HTR-8/SVneo (cell line): ENCODE measurements around the gene ARHGEF38.
"Not testable (repeated sequence)": the region's sequence is repeated elsewhere in the genome, so short reads cannot be mapped to it uniquely, and the experiment has no call there.

Experiments used
- DNase-seq: peaks from one replicate; pipeline ENCODE4 v3.0.0; 2011; ENCODE audit warnings: low spot score, mixed read lengths; ENCODE audit not compliant: insufficient read length
- FAIRE-seq: peaks from 2 replicates; lab custom pipeline; 2011; peaks lifted over from hg19 to GRCh38; lab: Jason Lieb, UNC

The ARHGEF38 gene

DNA sequence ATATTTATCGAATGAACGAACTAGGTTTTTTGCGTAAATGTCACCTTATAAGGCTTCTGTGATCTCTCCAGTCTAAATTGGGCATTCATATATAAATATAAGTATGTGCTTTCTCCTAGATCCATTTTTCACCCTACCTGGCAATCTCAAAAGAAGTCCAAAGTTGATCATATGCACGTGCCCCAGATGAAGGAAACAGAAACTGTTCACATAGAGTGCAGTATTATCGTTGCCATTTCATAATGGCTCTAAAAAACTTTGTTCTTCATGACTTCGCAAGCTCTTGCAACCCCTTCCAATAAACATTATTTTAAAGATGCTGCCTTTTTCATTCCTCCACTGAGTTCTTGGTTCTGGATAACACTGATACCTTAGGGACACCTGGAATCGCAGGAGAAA, 155.4 kb downstream of the ARHGEF38 start:
- FAIRE-seq (no peak), DNase-seq (no peak)

GRCh38 chr4:105708181-105709080, 156.0 kb downstream of the ARHGEF38 start, which contains the start of the genes GSTCD and INTS12:
GSTCD (plus strand) TSS chr4:105708784; CDS start chr4:105717614, 8,830 bp downstream.
INTS12 (minus strand) TSS chr4:105708689; CDS start chr4:105700005, 8,684 bp downstream.
- FAIRE-seq (peak; percentile 62), DNase-seq (peak; percentile 67)

- DNase-seq, result peak; percentile 0
- no peak for FAIRE-seq
Observed at GRCh38 chr4:105709081-105709450, 156.6 kb downstream of the ARHGEF38 start.

GRCh38 chr4:105710012-105710600, 157.7 kb downstream of the ARHGEF38 start:
- DNase-seq, result no peak
- no peak for FAIRE-seq

GRCh38 chr4:105710678-105711077, 158.3 kb downstream of the ARHGEF38 start:
- FAIRE-seq (no peak), DNase-seq (no peak)

GRCh38 chr4:105712766-105713165, 160.3 kb downstream of the ARHGEF38 start:
- DNase-seq, result no peak
- no peak for FAIRE-seq

DNA sequence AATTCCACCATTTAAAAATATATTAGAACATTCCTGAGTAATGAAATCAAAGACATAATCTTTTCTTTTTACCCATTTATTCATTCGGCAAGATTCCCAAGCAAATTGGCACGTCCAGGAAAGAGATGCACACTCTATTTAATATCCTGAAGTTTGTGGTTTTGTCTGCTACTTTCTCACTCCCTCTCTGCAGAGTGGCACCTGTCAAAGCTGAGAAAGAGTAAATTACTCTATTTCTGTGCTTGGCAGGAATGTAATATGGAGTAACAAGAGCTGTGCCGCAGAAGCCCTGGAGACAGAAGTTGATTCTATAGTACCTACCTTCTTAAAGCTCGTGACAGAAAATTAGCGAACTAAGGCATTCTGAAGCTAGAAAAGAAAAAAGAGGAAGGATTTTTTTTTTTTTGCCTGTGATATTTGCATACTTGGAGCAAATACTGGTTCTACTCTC, 161.7 kb downstream of the ARHGEF38 start:
- FAIRE-seq, result no peak
- DNase-seq, result no peak

- FAIRE-seq, result no peak
- DNase-seq, result no peak
Observed at GRCh38 chr4:105714932-105715331, 162.5 kb downstream of the ARHGEF38 start.

GRCh38 chr4:105715692-105716278, 163.4 kb downstream of the ARHGEF38 start:
- DNase-seq, result peak; percentile 8
- no peak for FAIRE-seq

DNA sequence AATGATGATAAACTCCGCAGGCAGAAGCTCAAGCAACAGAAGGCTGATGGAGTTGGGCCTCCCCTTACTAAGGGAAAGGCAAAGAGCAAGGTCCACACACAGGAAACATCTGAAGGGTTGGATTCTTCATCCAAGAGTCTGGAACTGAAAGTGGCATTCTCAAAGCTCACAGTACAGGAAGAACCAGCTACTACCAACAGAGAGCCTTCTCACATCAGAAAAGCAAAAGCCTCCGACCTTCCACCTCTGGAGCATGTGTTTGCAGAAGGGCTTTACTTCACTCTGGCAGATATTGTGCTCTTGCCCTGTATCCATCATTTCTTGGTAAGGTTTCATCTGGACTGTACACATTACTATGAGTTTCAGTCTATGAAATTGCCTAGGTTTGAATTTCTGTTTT, 166.8 kb downstream of the ARHGEF38 start:
- FAIRE-seq (no peak), DNase-seq (no peak)

GRCh38 chr4:105725623-105726022, 173.2 kb downstream of the ARHGEF38 start:
- DNase-seq, result no peak
- FAIRE-seq, result no peak

- not testable (repeated sequence) for DNase-seq
Observed at GRCh38 chr4:105729895-105730294, 177.5 kb downstream of the ARHGEF38 start.

More at GRCh38 chr4:105729895-105730294, 177.5 kb downstream of the ARHGEF38 start:
- not testable (repeated sequence) for FAIRE-seq
